ENCODE data around the gene IFT27. TPM values are rescaled to one million over a fixed set of nuclear protein-coding genes. Genes with fewer than 3 reads are reported as not detected.

Gene IFT27
- total and polyA plus RNA-seq, 2 of the 4 experiments (the other 2 are of a cell fraction) = 14.5 to 26.9 TPM

GRCh38 chr22:36809351-36809750, 33.4 kb upstream of the IFT27 start:
- Histone ChIP-seq H3K4me3 (ENCODE audit: insufficient read depth, low read depth, low read length) (no peak overlapping the region), H3K36me3 (ENCODE audit: control insufficient read depth, insufficient read depth, low read length) (no peaks in the 10 kb centered on the region)
- no peak for ATAC-seq (ENCODE audit: low read depth)

More at GRCh38 chr22:36809351-36809750, 33.4 kb upstream of the IFT27 start:
- dilution Hi-C loops (cut with HindIII; ENCODE audit: low sequenced_read_pairs, unreplicated experiment) = no loop called here
- Histone ChIP-seq H2BK120ac (ENCODE audit: low read depth, low read length) (no peak overlapping the region), H2BK15ac (ENCODE audit: low read depth, low read length) (no peak overlapping the region), H3K4ac (ENCODE audit: low read depth, low read length) (no peak overlapping the region), H3K4me1 (ENCODE audit: control insufficient read depth, insufficient read depth, low read length) (no peaks in the 10 kb centered on the region), H3K18ac (ENCODE audit: low read depth, low read length) (no peak overlapping the region), H4K91ac (ENCODE audit: insufficient read depth, low read depth, low read length) (no peak overlapping the region), H3K27ac (ENCODE audit: insufficient read depth, low read length) (no peak overlapping the region), H4K5ac (ENCODE audit: low read depth, low read length) (no peak overlapping the region), H3K79me1 (ENCODE audit: low read depth in 1 of 2, low read length in 2 of 2) (no peaks in the 10 kb centered on the region), H2BK5ac (ENCODE audit: low read depth, low read length, poor library complexity, severe bottlenecking) (no peak overlapping the region), H3K4me2 (ENCODE audit: low read depth, low read length) (no peak overlapping the region), H2AFZ (replicated peaks; ENCODE audit: low read length, poor library complexity) (no peak overlapping the region), H4K20me1 (ENCODE audit: insufficient read depth, low read length) (no peaks in the 10 kb centered on the region), H2BK20ac (ENCODE audit: low read depth, low read length) (no peak overlapping the region), H3K9me1 (ENCODE audit: insufficient read depth, low read length) (no peaks in the 10 kb centered on the region), H3K9ac (ENCODE audit: low read depth, low read length) (no peak overlapping the region), H2AK5ac (ENCODE audit: low read depth, low read length) (no peak overlapping the region), H3K9me3 (ENCODE audit: control insufficient read depth, insufficient read depth, low read length) (no peaks in the 10 kb centered on the region), H3K23ac (ENCODE audit: low read depth, low read length) (no peak overlapping the region), H2AK9ac (replicated peaks; ENCODE audit: low read depth, low read length, poor library complexity) (no peak overlapping the region), H3K56ac (ENCODE audit: extremely low read depth, insufficient read depth, low read length) (no peak overlapping the region), H3K27me3 (ENCODE audit: control insufficient read depth, insufficient read depth, low read length) (peaks cover 69% of the 10 kb centered on the region), H4K8ac (ENCODE audit: low read depth in 2 of 2, low read length in 2 of 2) (no peak overlapping the region), H3K14ac (replicated peaks; ENCODE audit: low read depth, low read length) (no peak overlapping the region)
- CTCF ChIA-PET = no interaction called here
- no peak for TF ChIP-seq MAFK (IDR thresholded peaks at IDR 0.05; ENCODE audit: low read depth, low read length)
- no peak for TF ChIP-seq BHLHE40 (IDR thresholded peaks at IDR 0.05; ENCODE audit: low read depth, low read length)
- no peak for TF ChIP-seq FOS (IDR thresholded peaks at IDR 0.05; ENCODE audit: low read depth, low read length)
- TF ChIP-seq ELK1 (IDR thresholded peaks at IDR 0.05; ENCODE audit: borderline replicate concordance, low read depth, low read length) = no peak
- no peak for TF ChIP-seq CEBPB (IDR thresholded peaks at IDR 0.05; ENCODE audit: low read depth, low read length)
- TF ChIP-seq RAD21 (IDR thresholded peaks at IDR 0.05; ENCODE audit: low read length) = no peak
- no peak for TF ChIP-seq SMC3 (IDR thresholded peaks at IDR 0.05; ENCODE audit: low read depth, low read length)
- TF ChIP-seq NFE2L2 (IDR thresholded peaks at IDR 0.05; ENCODE audit: low read depth, low read length) = no peak
- TF ChIP-seq CTCF (conservative IDR thresholded peaks at IDR 0.05; ENCODE audit: low read depth, low read length) = no peak
- no peak for TF ChIP-seq RFX5 (IDR thresholded peaks at IDR 0.05; ENCODE audit: low read depth, low read length)
- no peak for TF ChIP-seq POLR2A (IDR thresholded peaks at IDR 0.05; ENCODE audit: low read depth, low read length)
- no peak for TF ChIP-seq USF2 (IDR thresholded peaks at IDR 0.05; ENCODE audit: low read depth, low read length)
- no peak for TF ChIP-seq MXI1 (IDR thresholded peaks at IDR 0.05; ENCODE audit: borderline replicate concordance, low read depth, low read length)
- no peak for TF ChIP-seq RCOR1 (IDR thresholded peaks at IDR 0.05; ENCODE audit: insufficient replicate concordance, low read length)
- no peak for TF ChIP-seq CHD1 (IDR thresholded peaks at IDR 0.05; ENCODE audit: low read depth, low read length)
- WGBS, 2 experiments (ENCODE audit: extremely low coverage in 2 of 2, insufficient read length in 1 of 2) = 73% methylated on average over 2 of the region's 6 CpGs; no CpG with 5 or more reads in 1 of the 2 experiments
- intact Hi-C loops (cut with micrococcal nuclease) = no loop called here
- DNase-seq = no peak
- POLR2A ChIA-PET (ENCODE audit: unreplicated experiment) = no interaction called here
- in situ Hi-C loops (cut with MboI; ENCODE audit: low sequenced_read_pairs) = no loop called here
- no TSS peak for BruUV-seq (replicated peaks)

Measured in IMR-90 (cell line).